PC-9 (cell line): ENCODE results near the gene DECR2.

Experiments
- CTCF ChIP-seq: fragments of 200-600 bp; sonication (generic); conservative IDR thresholded peaks from 2 replicates; pipeline ENCODE4 v1.6.1; 2017; ENCODE audit warnings: mixed run types, antibody characterized with exemption, mild to moderate bottlenecking, moderate library complexity
- EZH2 ChIP-seq: fragments of 200-600 bp; sonication (generic); IDR thresholded peaks from 2 replicates; pipeline ENCODE4 v1.8.0; 2017; ENCODE audit warnings: antibody characterized with exemption, low read depth

GRCh38 chr16:391885-392335 is 9.8 kb upstream of the DECR2 start:
- TF ChIP-seq CTCF = peak; percentile 87
- no peak for TF ChIP-seq EZH2
